Mammary epithelial cell (primary cell): Measurements from ENCODE around the gene LANCL2.

Experiments used
- CTCF ChIP-seq, 2 donors: IDR thresholded peaks in 1 of 2; conservative IDR thresholded peaks in 1 of 2; 2 replicates each; pipeline ENCODE4 v1.5.1; 2011 to 2012; ENCODE audit warnings: inconsistent platforms in 2 of 2, low read length in 2 of 2, mild to moderate bottlenecking in 2 of 2, control low read depth in 1 of 2, low read depth in 1 of 2; ENCODE audit not compliant: insufficient read depth in 1 of 2; ENCODE audit errors: extremely low read depth in 1 of 2
- EZH2 ChIP-seq: IDR thresholded peaks from 2 replicates; pipeline ENCODE4 v1.6.1; 2012; ENCODE audit warnings: low read length, inconsistent platforms, borderline replicate concordance

- TF ChIP-seq CTCF (conservative IDR thresholded peaks at IDR 0.05 in 1 of 2, IDR thresholded peaks at IDR 0.05 in 1 of 2; ENCODE audit: extremely low read depth in 1 of 2, insufficient read depth in 1 of 2, low read depth in 1 of 2, low read length in 2 of 2) (no peak), EZH2 (no peak)
Observed at GRCh38 chr7:55478700-55479099, 113.6 kb downstream of the LANCL2 start.
